Bronchial epithelial cell (primary cell): Measurements from ENCODE around the gene ABCB8. TPM values are rescaled to one million over a fixed set of nuclear protein-coding genes. Genes with fewer than 3 reads are reported as not detected.
"Not testable (repeated sequence)": the region's sequence is repeated elsewhere in the genome, so short reads cannot be mapped to it uniquely, and the experiment has no call there.

ENCODE experiments used
- DNase-seq: peaks from one replicate; pipeline ENCODE4 v3.0.0-alpha.2; 2010; ENCODE audit warnings: low read depth
- FAIRE-seq: peaks from 2 replicates; lab custom pipeline; 2011; peaks lifted over from hg19 to GRCh38; lab: Jason Lieb, UNC
- H3K27me3 ChIP-seq: 2 replicates; pipeline ENCODE4 v1.5.1; 2011; ENCODE audit warnings: low read length; ENCODE audit not compliant: control insufficient read depth, insufficient read depth
- H3K36me3 ChIP-seq: 2 replicates; pipeline ENCODE4 v1.5.1; 2011; ENCODE audit warnings: low read length; ENCODE audit not compliant: control insufficient read depth, insufficient read depth
- H3K4me3 ChIP-seq: 2 replicates; pipeline ENCODE4 v1.5.1; 2011; ENCODE audit warnings: mild to moderate bottlenecking, low read depth, low read length, control low read depth
- total RNA-seq: library from RNA; depleted of rRNA; stranded (reverse); fragments of >200 nt; gene quantifications from 2 replicates; pipeline ENCODE4 v1.2.1, GENCODE V29; 2014
- TF ChIP-seq, protein P1 (sequence below): IDR thresholded peaks from 2 replicates; pipeline ENCODE4 v1.5.1; 2011; ENCODE audit warnings: mild to moderate bottlenecking, moderate library complexity, low read length, control low read depth, inconsistent platforms; ENCODE audit not compliant: insufficient read depth, severe bottlenecking

The ABCB8 gene
- total RNA-seq, 1 donor from 2014 or later, result 20.5 TPM

DNA sequence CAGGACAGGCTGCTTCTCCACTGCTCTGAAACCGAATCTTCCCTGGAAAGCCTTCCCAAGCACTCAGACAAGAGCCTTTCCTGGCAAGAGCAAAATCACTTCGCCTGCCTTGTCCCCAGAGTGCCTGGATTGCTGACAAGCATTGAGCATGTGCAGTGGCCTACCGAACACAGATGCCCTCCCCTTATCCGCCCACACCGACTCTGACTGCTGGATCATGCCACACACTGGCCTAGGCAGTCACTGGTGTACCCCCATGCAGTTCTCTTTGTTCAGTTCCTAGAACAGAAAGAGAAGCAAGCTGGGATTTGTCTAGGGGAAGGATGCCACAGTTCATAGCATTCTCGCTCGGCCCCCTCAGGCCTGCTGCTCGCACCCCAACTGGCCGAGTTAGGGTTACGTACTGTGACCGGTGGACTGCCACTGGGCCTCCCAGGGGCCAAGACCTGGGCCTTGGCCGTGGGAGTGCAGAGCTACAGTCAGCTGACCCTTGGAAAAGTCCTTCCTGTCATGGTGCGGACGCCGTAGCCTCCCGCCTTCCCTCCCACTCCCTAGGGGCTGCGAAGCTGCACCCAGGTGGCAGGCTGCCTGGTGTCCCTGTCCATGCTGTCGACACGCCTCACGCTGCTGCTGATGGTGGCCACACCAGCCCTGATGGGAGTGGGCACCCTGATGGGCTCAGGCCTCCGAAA lies 6.9 kb downstream of the ABCB8 start:
- Histone ChIP-seq H3K27me3 (no peaks in the 10 kb centered on the region), H3K36me3 (peaks cover 19% of the 10 kb centered on the region), H3K4me3 (no peak overlapping the region)
- no peak for DNase-seq
- FAIRE-seq, result no peak
- TF ChIP-seq, protein P1, sequence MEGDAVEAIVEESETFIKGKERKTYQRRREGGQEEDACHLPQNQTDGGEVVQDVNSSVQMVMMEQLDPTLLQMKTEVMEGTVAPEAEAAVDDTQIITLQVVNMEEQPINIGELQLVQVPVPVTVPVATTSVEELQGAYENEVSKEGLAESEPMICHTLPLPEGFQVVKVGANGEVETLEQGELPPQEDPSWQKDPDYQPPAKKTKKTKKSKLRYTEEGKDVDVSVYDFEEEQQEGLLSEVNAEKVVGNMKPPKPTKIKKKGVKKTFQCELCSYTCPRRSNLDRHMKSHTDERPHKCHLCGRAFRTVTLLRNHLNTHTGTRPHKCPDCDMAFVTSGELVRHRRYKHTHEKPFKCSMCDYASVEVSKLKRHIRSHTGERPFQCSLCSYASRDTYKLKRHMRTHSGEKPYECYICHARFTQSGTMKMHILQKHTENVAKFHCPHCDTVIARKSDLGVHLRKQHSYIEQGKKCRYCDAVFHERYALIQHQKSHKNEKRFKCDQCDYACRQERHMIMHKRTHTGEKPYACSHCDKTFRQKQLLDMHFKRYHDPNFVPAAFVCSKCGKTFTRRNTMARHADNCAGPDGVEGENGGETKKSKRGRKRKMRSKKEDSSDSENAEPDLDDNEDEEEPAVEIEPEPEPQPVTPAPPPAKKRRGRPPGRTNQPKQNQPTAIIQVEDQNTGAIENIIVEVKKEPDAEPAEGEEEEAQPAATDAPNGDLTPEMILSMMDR, result no peak

DNA sequence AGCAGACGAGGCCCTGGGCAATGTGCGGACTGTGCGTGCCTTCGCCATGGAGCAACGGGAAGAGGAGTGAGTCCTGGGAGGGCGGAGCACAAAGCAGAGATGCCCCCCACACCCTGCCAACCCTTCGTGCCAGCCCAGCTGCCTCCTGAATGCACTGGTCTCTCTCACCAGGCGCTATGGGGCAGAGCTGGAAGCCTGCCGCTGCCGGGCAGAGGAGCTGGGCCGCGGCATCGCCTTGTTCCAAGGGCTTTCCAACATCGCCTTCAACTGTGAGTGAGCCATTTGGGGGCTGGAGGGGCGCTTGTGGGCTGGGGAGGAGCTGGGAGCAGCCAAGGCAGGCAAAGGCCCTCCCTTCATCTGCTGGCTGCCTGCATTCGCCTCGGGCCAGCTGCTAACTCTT lies 7.7 kb downstream of the ABCB8 start:
- Histone ChIP-seq H3K36me3 (peaks cover 19% of the 10 kb centered on the region), H3K27me3 (no peaks in the 10 kb centered on the region), H3K4me3 (no peak overlapping the region)
- DNase-seq, result no peak
- no peak for FAIRE-seq
- TF ChIP-seq, protein P1, result no peak

DNA sequence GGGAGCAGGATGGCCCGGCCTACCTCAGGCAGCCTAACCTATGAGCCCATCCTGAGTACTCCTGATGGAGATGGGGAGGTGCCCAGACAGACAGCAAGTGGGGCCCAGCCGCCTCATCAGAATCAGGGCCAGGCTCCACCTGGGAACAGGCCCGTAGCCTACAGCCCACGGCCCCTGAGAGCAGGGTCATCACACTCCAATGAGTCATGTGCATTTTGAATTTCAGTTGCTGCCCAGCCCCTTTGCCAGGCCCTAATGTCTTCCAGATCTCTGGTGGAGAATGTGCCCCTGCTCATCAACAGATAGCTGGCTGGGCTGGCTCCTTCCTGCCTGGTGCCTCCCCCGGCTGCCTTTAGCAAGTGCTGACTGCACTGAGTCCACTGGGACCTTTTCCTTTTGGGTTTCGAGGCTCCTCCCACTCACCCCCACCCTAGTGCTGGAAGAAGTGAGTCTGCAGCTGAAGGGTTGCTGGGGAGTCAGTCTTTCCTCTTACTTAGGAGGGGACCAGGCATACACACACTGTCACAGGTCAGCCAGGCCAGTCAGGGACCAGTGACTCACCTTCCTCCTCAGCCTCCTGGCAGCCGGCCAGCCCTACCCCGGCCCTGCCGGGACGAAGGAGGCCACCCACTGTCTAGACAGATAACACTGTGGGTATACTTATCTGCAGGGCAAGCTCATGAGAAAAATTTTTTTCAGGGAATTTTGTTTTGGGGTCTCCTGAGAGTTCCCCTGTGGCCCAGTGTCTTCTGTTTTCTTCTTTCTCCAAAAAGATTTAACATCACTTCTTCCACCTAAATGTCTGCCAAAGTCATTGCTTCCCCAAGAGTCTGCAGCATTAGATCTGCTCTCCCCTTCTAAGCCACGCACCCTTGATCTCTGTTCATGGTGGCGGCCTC lies 10.9 kb downstream of the ABCB8 start:
- DNase-seq, result peak; percentile 87
- Histone ChIP-seq H3K27me3 (no peaks in the 10 kb centered on the region), H3K36me3 (peaks cover 19% of the 10 kb centered on the region), H3K4me3 (no peak overlapping the region)
- FAIRE-seq, result no peak
- TF ChIP-seq, protein P1, result no peak

DNA sequence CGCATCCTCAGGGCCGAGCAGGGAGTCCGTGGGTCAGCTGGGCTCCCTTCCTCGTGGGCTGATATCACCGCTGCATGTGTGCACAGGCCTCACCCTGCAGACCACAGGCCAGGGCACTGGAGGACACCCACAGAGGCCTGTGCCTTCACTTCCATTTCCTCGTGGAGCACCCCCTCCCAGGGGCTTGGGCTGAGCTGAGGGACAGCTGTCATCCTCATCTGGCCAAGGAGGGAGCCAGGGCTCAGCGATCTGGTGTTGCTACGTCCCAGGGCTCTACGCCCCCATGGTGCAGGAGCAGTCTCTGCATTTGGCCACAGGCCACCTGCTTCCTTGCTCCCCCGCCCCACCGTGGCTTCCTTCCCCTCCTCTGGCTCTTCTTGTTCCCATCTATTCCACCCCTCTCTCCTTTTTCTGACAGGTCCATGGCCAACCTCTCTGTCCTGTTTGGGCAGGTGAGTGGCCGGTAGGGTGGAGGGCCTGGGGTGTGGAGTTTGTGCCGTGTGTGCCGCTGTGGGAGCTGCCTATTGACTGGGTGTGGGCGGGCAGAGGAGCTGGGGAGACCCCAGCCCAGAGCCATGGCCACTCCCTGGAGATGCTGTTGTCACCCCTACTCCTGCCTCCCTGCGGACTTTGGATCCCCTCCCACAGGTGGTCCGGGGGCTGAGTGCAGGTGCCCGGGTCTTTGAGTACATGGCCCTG lies 11.7 kb downstream of the ABCB8 start:
- TF ChIP-seq, protein P1, result no peak
- FAIRE-seq, result no peak
- Histone ChIP-seq H3K36me3 (peaks cover 17% of the 10 kb centered on the region), H3K4me3 (no peak overlapping the region), H3K27me3 (no peaks in the 10 kb centered on the region)
- DNase-seq, result no peak

DNA sequence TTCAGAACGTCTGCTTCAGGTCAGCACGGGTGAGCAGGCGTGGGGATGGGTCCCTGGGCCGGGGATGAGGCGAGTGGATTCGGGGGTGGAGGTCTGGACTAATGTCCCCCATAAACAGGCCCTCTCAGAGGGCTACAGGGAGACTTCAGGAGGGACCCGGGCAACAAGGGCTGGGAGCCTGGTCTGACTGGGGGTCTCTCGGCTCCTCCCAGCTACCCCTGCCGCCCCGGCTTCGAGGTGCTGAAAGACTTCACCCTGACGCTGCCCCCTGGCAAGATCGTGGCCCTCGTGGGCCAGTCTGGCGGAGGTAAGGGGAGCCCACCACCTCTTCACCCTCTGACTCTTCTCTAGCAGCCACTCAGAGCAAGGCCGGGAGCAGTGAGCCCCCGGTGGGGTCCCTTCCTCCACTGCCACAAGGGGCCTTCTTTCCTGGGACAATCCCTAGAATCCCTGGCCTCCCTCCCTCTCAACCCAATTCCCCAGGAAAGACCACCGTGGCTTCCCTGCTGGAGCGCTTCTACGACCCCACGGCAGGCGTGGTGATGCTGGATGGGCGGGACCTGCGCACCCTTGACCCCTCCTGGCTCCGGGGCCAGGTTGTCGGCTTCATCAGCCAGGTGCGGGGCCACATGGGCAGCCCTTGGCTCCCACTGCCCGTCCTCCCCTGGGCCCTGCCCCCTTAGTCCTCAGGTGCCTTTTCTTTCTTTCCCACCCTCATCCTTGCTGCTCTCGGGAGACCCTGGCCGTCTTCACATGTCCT lies 12.5 kb downstream of the ABCB8 start:
- H3K4me3 ChIP-seq, result no peak overlapping the region
- FAIRE-seq (no peak), DNase-seq (no peak)
- no peaks in the 10 kb centered on the region for H3K27me3 ChIP-seq
- peaks cover 13% of the 10 kb centered on the region for H3K36me3 ChIP-seq
- TF ChIP-seq, protein P1, result no peak

DNA sequence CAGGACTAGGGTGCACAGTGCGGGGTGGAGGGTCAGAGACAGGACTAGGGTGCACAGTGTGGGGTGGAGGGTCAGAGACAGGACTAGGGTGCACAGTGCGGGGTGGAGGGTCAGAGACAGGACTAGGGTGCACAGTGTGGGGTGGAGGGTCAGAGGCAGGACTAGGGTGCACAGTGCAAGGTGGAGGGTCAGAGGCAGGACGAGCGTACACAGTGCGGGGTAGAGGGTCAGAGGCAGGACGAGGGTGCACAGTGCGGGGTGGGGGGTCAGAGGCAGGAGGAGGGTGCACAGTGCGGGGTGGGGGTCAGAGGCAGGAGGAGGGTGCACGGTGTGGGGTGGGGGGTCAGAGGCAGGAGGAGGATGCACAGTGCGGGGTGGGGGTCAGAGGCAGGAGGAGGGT lies 15.2 kb downstream of the ABCB8 start:
- H3K4me3 ChIP-seq, DNase-seq, H3K36me3 ChIP-seq, FAIRE-seq, H3K27me3 ChIP-seq: not testable (repeated sequence)
